ENCODE results near the gene CDC25C.

- TF ChIP-seq, protein P1, sequence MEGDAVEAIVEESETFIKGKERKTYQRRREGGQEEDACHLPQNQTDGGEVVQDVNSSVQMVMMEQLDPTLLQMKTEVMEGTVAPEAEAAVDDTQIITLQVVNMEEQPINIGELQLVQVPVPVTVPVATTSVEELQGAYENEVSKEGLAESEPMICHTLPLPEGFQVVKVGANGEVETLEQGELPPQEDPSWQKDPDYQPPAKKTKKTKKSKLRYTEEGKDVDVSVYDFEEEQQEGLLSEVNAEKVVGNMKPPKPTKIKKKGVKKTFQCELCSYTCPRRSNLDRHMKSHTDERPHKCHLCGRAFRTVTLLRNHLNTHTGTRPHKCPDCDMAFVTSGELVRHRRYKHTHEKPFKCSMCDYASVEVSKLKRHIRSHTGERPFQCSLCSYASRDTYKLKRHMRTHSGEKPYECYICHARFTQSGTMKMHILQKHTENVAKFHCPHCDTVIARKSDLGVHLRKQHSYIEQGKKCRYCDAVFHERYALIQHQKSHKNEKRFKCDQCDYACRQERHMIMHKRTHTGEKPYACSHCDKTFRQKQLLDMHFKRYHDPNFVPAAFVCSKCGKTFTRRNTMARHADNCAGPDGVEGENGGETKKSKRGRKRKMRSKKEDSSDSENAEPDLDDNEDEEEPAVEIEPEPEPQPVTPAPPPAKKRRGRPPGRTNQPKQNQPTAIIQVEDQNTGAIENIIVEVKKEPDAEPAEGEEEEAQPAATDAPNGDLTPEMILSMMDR (conservative IDR thresholded peaks at IDR 0.05; ENCODE audit: low read depth, low read length) = no peak
- TF ChIP-seq POLR2A (IDR thresholded peaks at IDR 0.05; ENCODE audit: low read depth, low read length) (no peak), CEBPB (IDR thresholded peaks at IDR 0.05; ENCODE audit: low read depth, low read length) (no peak), RFX5 (IDR thresholded peaks at IDR 0.05; ENCODE audit: low read depth, low read length) (no peak), MXI1 (IDR thresholded peaks at IDR 0.05; ENCODE audit: borderline replicate concordance, low read depth, low read length) (no peak), MAFK (IDR thresholded peaks at IDR 0.05; ENCODE audit: low read depth, low read length) (no peak), CHD1 (IDR thresholded peaks at IDR 0.05; ENCODE audit: low read depth, low read length) (no peak), RCOR1 (IDR thresholded peaks at IDR 0.05; ENCODE audit: insufficient replicate concordance, low read length) (no peak), RAD21 (IDR thresholded peaks at IDR 0.05; ENCODE audit: low read length) (no peak), FOS (IDR thresholded peaks at IDR 0.05; ENCODE audit: low read depth, low read length) (no peak), ELK1 (IDR thresholded peaks at IDR 0.05; ENCODE audit: borderline replicate concordance, low read depth, low read length) (no peak)
- TF ChIP-seq, protein P2, sequence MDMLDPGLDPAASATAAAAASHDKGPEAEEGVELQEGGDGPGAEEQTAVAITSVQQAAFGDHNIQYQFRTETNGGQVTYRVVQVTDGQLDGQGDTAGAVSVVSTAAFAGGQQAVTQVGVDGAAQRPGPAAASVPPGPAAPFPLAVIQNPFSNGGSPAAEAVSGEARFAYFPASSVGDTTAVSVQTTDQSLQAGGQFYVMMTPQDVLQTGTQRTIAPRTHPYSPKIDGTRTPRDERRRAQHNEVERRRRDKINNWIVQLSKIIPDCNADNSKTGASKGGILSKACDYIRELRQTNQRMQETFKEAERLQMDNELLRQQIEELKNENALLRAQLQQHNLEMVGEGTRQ (IDR thresholded peaks at IDR 0.05; ENCODE audit: low read depth, low read length) = no peak
Measured at GRCh38 chr5:138359621-138360020, 28.0 kb upstream of the CDC25C start.

All from IMR-90 (cell line).